K562 (cell line): ENCODE results near the gene CHN2. TPM values are rescaled to one million over a fixed set of nuclear protein-coding genes. Genes with fewer than 3 reads are reported as not detected.

Source experiments
- ATAC-seq: fragments of 200-7000 bp; cut with Tn5 transposase; 3 replicates; pipeline ENCODE4 v1.9.1; 2020; ENCODE audit warnings: moderate library complexity
- BruUV-seq: library from RNA; stranded (reverse); fragments of 400-500 nt; replicated peaks from 2 replicates; lab custom pipeline; 2021; lab: Mats Ljungman, UMichigan
- CTCF ChIA-PET: fragments of 300-600 bp; formaldehyde crosslinking; extraction: SDS; loops from one replicate; lab custom pipeline; 2021; ENCODE audit warnings: low intra/inter-chr PET ratio; lab: Yijun Ruan, JAX
- POLR2A ChIA-PET: fragments of 300-600, 350-650 bp; sonication (Branson Sonifier 250); formaldehyde crosslinking; extraction: SDS; loops from one replicate; lab custom pipeline; 2021; ENCODE audit warnings: antibody characterized with exemption, inconsistent platforms; lab: Yijun Ruan, JAX
- DNase-seq, 4 experiments: peaks; one replicate each; pipeline versions ENCODE4 v3.0.0 to v3.0.0-alpha.2; 2011 to 2018; ENCODE audit warnings: low spot score in 3 of 4, mixed read lengths in 3 of 4; ENCODE audit errors: extremely low read depth in 1 of 4
- FAIRE-seq: peaks from 2 replicates; lab custom pipeline; 2011; peaks lifted over from hg19 to GRCh38; lab: Jason Lieb, UNC
- H2AFZ ChIP-seq: 2 replicates; pipeline ENCODE4 v1.6.0; 2011; ENCODE audit warnings: low read depth, low read length, control low read depth, inconsistent platforms
- H3K27ac ChIP-seq: fragments of 200-600 bp; 3 replicates; pipeline ENCODE4 v1.8.0; 2011; ENCODE audit warnings: low read depth, mild to moderate bottlenecking, control low read depth, inconsistent platforms, low read length, moderate library complexity, mixed read lengths; ENCODE audit errors: extremely low read depth
- H3K27me3 ChIP-seq, 2 experiments: fragments of 300-600 bp in 1 of 2; 2 replicates in 1 of 2; 3 replicates in 1 of 2; pipeline versions ENCODE4 v1.6.0 to v1.8.0; 2011; ENCODE audit warnings: inconsistent platforms in 2 of 2, low read length in 2 of 2, mild to moderate bottlenecking in 1 of 2, mixed read lengths in 1 of 2, moderate library complexity in 1 of 2; ENCODE audit not compliant: control insufficient read depth in 2 of 2, insufficient read depth in 2 of 2
- H3K36me3 ChIP-seq: fragments of 300-600 bp; 3 replicates; pipeline ENCODE4 v1.8.0; 2011; ENCODE audit warnings: mild to moderate bottlenecking, low read length, inconsistent platforms; ENCODE audit not compliant: control insufficient read depth, insufficient read depth
- H3K4me1 ChIP-seq, 2 experiments: fragments of 200-600 bp in 1 of 2; replicated peaks in 1 of 2; 2 replicates in 1 of 2; 3 replicates in 1 of 2; pipeline versions ENCODE4 v1.5.1 to v1.8.0; 2011; ENCODE audit warnings: inconsistent platforms in 2 of 2, low read length in 2 of 2, mild to moderate bottlenecking in 1 of 2, mixed read lengths in 1 of 2, moderate library complexity in 1 of 2; ENCODE audit not compliant: control insufficient read depth in 2 of 2, insufficient read depth in 2 of 2
- H3K4me2 ChIP-seq: 2 replicates; pipeline ENCODE4 v1.6.1; 2011; ENCODE audit warnings: low read length, control low read depth, inconsistent platforms, mixed read lengths; ENCODE audit not compliant: insufficient read depth
- H3K4me3 ChIP-seq: fragments of 200-600 bp; sonication (generic), shearing (Covaris generic); 2 replicates; pipeline ENCODE4 v1.5.1; 2016; ENCODE audit warnings: control low read depth, inconsistent platforms
- H3K79me2 ChIP-seq: fragments of 200-600 bp; 3 replicates; pipeline ENCODE4 v1.8.0; 2011; ENCODE audit warnings: low read length, inconsistent platforms; ENCODE audit not compliant: control insufficient read depth, insufficient read depth
- H3K9ac ChIP-seq, 2 experiments: 2 replicates each; pipeline versions ENCODE4 v1.6.0 to v1.6.1; 2011; ENCODE audit warnings: low read depth in 2 of 2, low read length in 2 of 2, control low read depth in 1 of 2, inconsistent platforms in 1 of 2, mild to moderate bottlenecking in 1 of 2, mixed read lengths in 1 of 2; ENCODE audit not compliant: insufficient read depth in 1 of 2
- H3K9me1 ChIP-seq: one replicate; pipeline ENCODE4 v1.6.0; 2011; ENCODE audit warnings: inconsistent platforms, mild to moderate bottlenecking, low read length, moderate library complexity; ENCODE audit not compliant: control insufficient read depth, insufficient read depth
- H3K9me3 ChIP-seq: replicated peaks from 2 replicates; pipeline ENCODE4 v1.5.1; 2011; ENCODE audit warnings: low read depth, low read length, inconsistent platforms; ENCODE audit not compliant: control insufficient read depth, insufficient read depth
- H4K20me1 ChIP-seq: replicated peaks from 2 replicates; pipeline ENCODE4 v1.6.1; 2011; ENCODE audit warnings: low read length, inconsistent platforms, mixed read lengths; ENCODE audit not compliant: control insufficient read depth, insufficient read depth
- BCOR ChIP-seq: fragments of 450-650 bp; IDR thresholded peaks from 2 replicates; pipeline ENCODE4 v1.6.1; 2016
- CBFB ChIP-seq: sonication (generic); formaldehyde crosslinking; IDR thresholded peaks from 2 replicates; pipeline ENCODE4 v1.4.0; 2020; ENCODE audit warnings: mild to moderate bottlenecking, missing genetic modification reagents
- CBX1 ChIP-seq: sonication (generic); IDR thresholded peaks from 2 replicates; pipeline ENCODE4 v1.6.1; 2016; ENCODE audit warnings: antibody characterized with exemption, low read depth, mild to moderate bottlenecking
- DPF2 ChIP-seq: fragments of 450-650 bp; IDR thresholded peaks from 2 replicates; pipeline ENCODE4 v1.6.1; 2016
- HMG20B ChIP-seq: fragments of 250-450 bp; sonication (Bioruptor Pico); IDR thresholded peaks from 2 replicates; pipeline ENCODE4 v1.5.0; 2021; ENCODE audit warnings: mild to moderate bottlenecking
- HMGN3 ChIP-seq: IDR thresholded peaks from 2 replicates; pipeline ENCODE4 v1.6.1; 2011; ENCODE audit warnings: borderline replicate concordance, low read depth, mild to moderate bottlenecking, mixed read lengths, low read length; ENCODE audit not compliant: insufficient read length; ENCODE audit errors: extremely low read depth
- KDM2B ChIP-seq: fragments of 250-450 bp; sonication (Bioruptor Pico); IDR thresholded peaks from 2 replicates; pipeline ENCODE4 v1.8.0; 2021; ENCODE audit warnings: mild to moderate bottlenecking, moderate library complexity
- POLR2G ChIP-seq: fragments of 200-400 bp; formaldehyde crosslinking; IDR thresholded peaks from 2 replicates; pipeline ENCODE4 v1.6.1; 2017; ENCODE audit warnings: low read depth, mild to moderate bottlenecking, antibody characterized with exemption, low read length, moderate library complexity
- POU5F1 ChIP-seq: fragments of 150-350 bp; IDR thresholded peaks from 2 replicates; pipeline ENCODE4 v1.6.1; 2014; ENCODE audit warnings: borderline replicate concordance, low read length, low read depth, mild to moderate bottlenecking; ENCODE audit not compliant: partially characterized antibody
- PTRF ChIP-seq: fragments of 450-650 bp; IDR thresholded peaks from 2 replicates; pipeline ENCODE4 v1.6.1; 2016; ENCODE audit warnings: mild to moderate bottlenecking, missing genetic modification characterization, missing compliant biosample characterization
- SMARCE1 ChIP-seq: fragments of 450-650 bp; IDR thresholded peaks from 2 replicates; pipeline ENCODE4 v1.7.1; 2016; ENCODE audit warnings: mild to moderate bottlenecking
- XRCC5 ChIP-seq: fragments of 200-400 bp; formaldehyde crosslinking; IDR thresholded peaks from 2 replicates; pipeline ENCODE4 v1.6.1; 2017; ENCODE audit warnings: low read depth, mild to moderate bottlenecking, low read length
- ZBTB33 ChIP-seq: sonication (generic); formaldehyde crosslinking; IDR thresholded peaks from 2 replicates; pipeline ENCODE4 v1.8.1; 2023; ENCODE audit warnings: mild to moderate bottlenecking, missing genetic modification reagents
- ZNF134 ChIP-seq: fragments of 250-450 bp; sonication (Bioruptor Pico); conservative IDR thresholded peaks from 2 replicates; pipeline ENCODE4 v1.4.0; 2020
- ZSCAN32 ChIP-seq: fragments of 450-650 bp; formaldehyde crosslinking; IDR thresholded peaks from 2 replicates; pipeline ENCODE4 v1.4.0; 2020; ENCODE audit warnings: mild to moderate bottlenecking, moderate library complexity
- WGBS: fragments of 100-300 bp; shearing (Covaris generic); methylation state at CpG from one replicate; pipeline ENCODE4 v1.1.6; 2016; ENCODE audit warnings: low coverage, mixed read lengths; ENCODE audit not compliant: insufficient coverage; ENCODE audit errors: missing lambda C conversion rate; 5-methylcytosine and 5-hydroxymethylcytosine counted together
- in situ Hi-C: fragments of 300-500 bp; cut with MboI; formaldehyde crosslinking; loops from 4 replicates; pipeline ENCODE4 v1.15.0; 2018; ENCODE audit warnings: inconsistent platforms, mixed read lengths
- intact Hi-C: fragments of 100-400 bp; cut with micrococcal nuclease; formaldehyde crosslinking; loops from 2 replicates; pipeline ENCODE4 v1.14.2; 2022
- polyA plus RNA-seq, 8 experiments: library from polyadenylated mRNA; depleted of rRNA in 4 of 8; stranded (reverse) in 5 of 8; unstranded in 3 of 8; fragments of >200 nt; fragmentation: Nextera tagmentation in 2 of 8; fragmentation: Illumina TruSeq in 1 of 8; extraction: Ambion mirVana in 2 of 8; extraction: Trizol in 1 of 8; gene quantifications; 2 replicates each; pipeline versions ENCODE4 v1.2.1 to v1.2.3, GENCODE V29; 2011 to 2014; ENCODE audit warnings: inconsistent platforms in 1 of 8, missing spikeins in 1 of 8
- total RNA-seq, 7 experiments: library from RNA; depleted of rRNA in 6 of 7; stranded (reverse); fragments of >200 nt in 6 of 7; fragmentation: Illumina TruSeq in 2 of 7; extraction: Trizol in 2 of 7; gene quantifications; 2 replicates each; pipeline versions ENCODE4 v1.2.1 to v1.2.3, GENCODE V29; 2011 to 2021; ENCODE audit warnings: low replicate concordance in 1 of 7

The CHN2 gene
- total and polyA plus RNA-seq, 9 of the 15 experiments (the other 6 are each of a cell fraction or from before 2014, with no cell fraction given): 0.12 to 2.1 (median 0.31) TPM; not detected in 1

GRCh38 chr7:29249383-29249750, 54.8 kb downstream of the CHN2 start:
- ChIA-PET CTCF (no interaction called here), POLR2A (interaction anchor here (0.6 kb wide), 1 partner anchor 660 kb away, joined by 3 read pairs; no protein-coding TSS in a partner anchor)
- in situ Hi-C loops: no loop called here
- Histone ChIP-seq H2AFZ (no peak overlapping the region), H3K27me3 (peaks cover 0 to 8% of the 10 kb centered on the region in 2 experiments; a peak in 4 of 5 replicates), H3K4me2 (no peak overlapping the region), H3K9me3 (no peaks in the 10 kb centered on the region), H3K36me3 (no peaks in the 10 kb centered on the region), H3K4me3 (no peak overlapping the region), H4K20me1 (no peaks in the 10 kb centered on the region), H3K79me2 (no peaks in the 10 kb centered on the region), H3K4me1 (no peaks in the 10 kb centered on the region), H3K9me1 (no peaks in the 10 kb centered on the region), H3K27ac (no peak overlapping the region), H3K9ac (no peak overlapping the region)
- 3% methylated on average over 7 of the region's 7 CpGs for WGBS
- BruUV-seq: no TSS peak
- ATAC-seq (no peak), DNase-seq (no peak), FAIRE-seq (no peak)
- TF ChIP-seq POU5F1 (no peak), HMG20B (CRISPR knock-in tag) (no peak), POLR2G (no peak), ZBTB33 (CRISPR knock-in tag) (no peak), SMARCE1 (no peak), ZNF134 (CRISPR knock-in tag) (no peak), XRCC5 (no peak), ZSCAN32 (CRISPR knock-in tag) (no peak), HMGN3 (no peak), CBX1 (no peak), BCOR (no peak), PTRF (tag) (no peak), DPF2 (no peak), KDM2B (CRISPR knock-in tag) (no peak), CBFB (no peak)
- intact Hi-C loops: no loop called here
